GM19395 (cell line): ENCODE data around the gene PRAMEF5.
"Not testable (repeated sequence)": the region's sequence is repeated elsewhere in the genome, so short reads cannot be mapped to it uniquely, and the experiment has no call there.

Source experiments
- ATAC-seq: cut with Tn5 transposase; IDR thresholded peaks from one replicate; pipeline ENCODE4 v1.9.1; 2021; ENCODE audit warnings: mild to moderate bottlenecking, moderate library complexity; ENCODE audit not compliant: unreplicated experiment

The PRAMEF5 gene

GRCh38 chr1:13265124-13265523 is 11.1 kb downstream of the PRAMEF5 start:
- not testable (repeated sequence) for ATAC-seq

GRCh38 chr1:13277016-13277415 is 23.0 kb downstream of the PRAMEF5 start:
- ATAC-seq: not testable (repeated sequence)

GRCh38 chr1:13279617-13280016 is 25.6 kb downstream of the PRAMEF5 start:
- not testable (repeated sequence) for ATAC-seq

- ATAC-seq: not testable (repeated sequence)
Measured at GRCh38 chr1:13285037-13285436, 31.0 kb downstream of the PRAMEF5 start, which contains the start of gene PRAMEF8. TSS of gene PRAMEF8 (minus strand) at chr1:13285137. CDS start at chr1:13284091, 1,046 bp downstream.

GRCh38 chr1:13289030-13289429 is 35.0 kb downstream of the PRAMEF5 start:
- ATAC-seq: not testable (repeated sequence)

GRCh38 chr1:13297216-13297931 is 43.4 kb downstream of the PRAMEF5 start:
- not testable (repeated sequence) for ATAC-seq

- not testable (repeated sequence) for ATAC-seq
Measured at GRCh38 chr1:13298699-13299098, 44.7 kb downstream of the PRAMEF5 start.

- not testable (repeated sequence) for ATAC-seq
Measured at GRCh38 chr1:13302197-13302596, 48.2 kb downstream of the PRAMEF5 start.

GRCh38 chr1:13303239-13303638 is 49.2 kb downstream of the PRAMEF5 start, which contains the start of gene PRAMEF33:
TSS of gene PRAMEF33 (plus strand) at chr1:13303539. CDS start at chr1:13305955, 2,416 bp downstream.
- not testable (repeated sequence) for ATAC-seq
